Anterior cingulate cortex (tissue), 58 donors: Measurements from ENCODE around the gene ING1.
"Not testable (repeated sequence)": the region's sequence is repeated elsewhere in the genome, so short reads cannot be mapped to it uniquely, and the experiment has no call there.

Experiments
- DNase-seq, 58 donors: peaks; one replicate each; lab custom pipeline; 2025; lab: John Stamatoyannopoulos, UW

The ING1 gene

GRCh38 chr13:110713981-110714796, 689 bp downstream of the ING1 start:
- DNase-seq, result peak in 51 of 58 donors; percentile 12 to 79 (median 54)

GRCh38 chr13:110714797-110715394, 1.4 kb downstream of the ING1 start:
- DNase-seq, result peak in 50 of 58 donors; percentile 25 to 81 (median 62)

DNA sequence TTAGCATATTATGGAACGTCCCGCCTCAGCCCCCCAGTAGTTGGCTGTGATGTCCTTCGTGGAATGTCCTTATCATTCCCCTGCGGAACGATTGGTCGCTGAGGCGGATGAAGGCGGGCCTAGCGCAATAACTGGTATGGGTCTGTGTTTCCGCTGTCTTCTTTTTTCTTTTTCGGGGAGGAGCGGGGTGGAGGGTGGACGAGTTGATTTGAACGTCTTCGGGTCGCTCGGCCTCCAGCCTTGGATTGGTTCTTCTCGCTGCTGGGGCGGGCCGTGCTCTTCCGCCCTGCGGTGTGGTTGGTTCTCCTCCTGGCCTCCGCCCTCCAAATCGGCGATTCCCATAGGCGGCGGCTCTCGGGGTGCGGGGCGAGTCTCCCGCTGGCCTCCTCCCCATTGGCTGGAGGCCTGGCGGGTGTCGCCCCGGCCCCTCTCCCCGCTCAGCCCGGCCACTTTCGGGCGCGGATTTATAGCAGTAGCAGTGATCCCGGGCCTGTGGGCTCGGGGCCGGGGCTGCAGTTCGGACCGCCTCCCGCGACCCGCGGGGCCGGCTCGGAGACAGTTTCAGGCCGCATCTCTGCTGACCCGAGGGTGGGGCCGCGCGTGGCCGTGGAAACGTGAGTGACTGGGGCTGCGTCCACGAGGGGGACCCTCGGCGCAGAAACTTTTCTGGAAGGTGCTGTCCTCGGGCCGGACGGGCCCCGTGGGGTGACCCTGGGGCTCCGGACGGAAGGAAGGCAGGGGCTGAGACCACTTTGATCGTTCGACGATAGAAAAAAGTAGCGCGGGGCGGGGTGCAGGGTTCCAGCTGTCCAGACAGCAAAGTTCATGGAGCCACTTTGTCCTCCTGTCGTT, 2.1 kb downstream of the ING1 start:
- peak; percentile 77 to 100 (median 99) for DNase-seq

GRCh38 chr13:110716247-110716515, 2.7 kb downstream of the ING1 start:
- peak in 2 of 58 donors; percentile 11 to 39 for DNase-seq

GRCh38 chr13:110719036-110719710, 5.7 kb downstream of the ING1 start:
- DNase-seq, result no peak

- no peak for DNase-seq
Observed at GRCh38 chr13:110722971-110723370, 9.5 kb downstream of the ING1 start.

- DNase-seq, result no peak
Observed at GRCh38 chr13:110723598-110723997, 10.1 kb downstream of the ING1 start.

GRCh38 chr13:110726153-110726552, 12.7 kb downstream of the ING1 start:
- DNase-seq, result not testable (repeated sequence)

GRCh38 chr13:110726726-110727125, 13.2 kb downstream of the ING1 start:
- DNase-seq, result no peak

GRCh38 chr13:110731072-110731471, 17.6 kb downstream of the ING1 start:
- no peak for DNase-seq

GRCh38 chr13:110734561-110734960, 21.1 kb downstream of the ING1 start:
- DNase-seq, result no peak

GRCh38 chr13:110737555-110737954, 24.1 kb downstream of the ING1 start:
- DNase-seq, result no peak

DNA sequence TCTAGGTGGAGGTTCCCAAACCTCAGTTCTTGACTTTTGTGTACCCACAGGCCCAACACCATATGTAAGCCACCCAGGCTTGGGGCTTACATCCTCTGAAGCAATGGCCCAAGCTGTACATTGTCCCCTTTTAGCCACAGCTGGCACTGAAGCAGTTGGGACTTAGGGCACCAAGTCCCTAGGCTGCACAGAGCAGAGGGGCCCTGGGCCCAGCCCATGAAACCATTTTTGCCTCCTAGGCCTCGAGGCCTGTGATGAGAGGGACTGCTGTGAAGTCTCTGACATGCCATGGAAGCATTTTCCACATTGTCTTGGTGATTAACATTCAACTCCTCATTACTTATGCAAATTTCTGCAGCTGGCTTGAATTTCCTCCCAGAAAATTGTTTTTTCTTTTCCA, 30.2 kb downstream of the ING1 start:
- DNase-seq, result no peak

GRCh38 chr13:110746438-110746837, 32.9 kb downstream of the ING1 start:
- DNase-seq, result no peak

DNA sequence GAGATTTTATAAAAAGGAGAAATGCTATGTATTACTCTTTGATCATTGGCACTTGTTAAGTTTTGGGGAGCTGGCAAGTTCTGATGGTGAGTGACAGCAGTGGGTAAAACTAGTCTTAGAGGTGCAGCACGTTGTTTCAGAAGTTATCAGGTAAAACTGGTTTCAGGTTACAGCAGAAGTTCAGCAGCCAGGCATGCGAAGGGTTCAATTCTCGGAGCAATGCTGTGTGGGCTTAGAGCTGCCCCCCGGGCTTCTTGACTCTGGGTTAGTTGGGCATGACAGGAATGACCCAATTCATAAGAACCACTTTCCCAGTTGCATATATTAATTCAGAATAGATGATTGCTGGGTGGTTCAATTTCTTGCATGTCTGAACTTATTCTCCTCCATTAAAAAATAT, 34.8 kb downstream of the ING1 start:
- DNase-seq, result no peak

DNA sequence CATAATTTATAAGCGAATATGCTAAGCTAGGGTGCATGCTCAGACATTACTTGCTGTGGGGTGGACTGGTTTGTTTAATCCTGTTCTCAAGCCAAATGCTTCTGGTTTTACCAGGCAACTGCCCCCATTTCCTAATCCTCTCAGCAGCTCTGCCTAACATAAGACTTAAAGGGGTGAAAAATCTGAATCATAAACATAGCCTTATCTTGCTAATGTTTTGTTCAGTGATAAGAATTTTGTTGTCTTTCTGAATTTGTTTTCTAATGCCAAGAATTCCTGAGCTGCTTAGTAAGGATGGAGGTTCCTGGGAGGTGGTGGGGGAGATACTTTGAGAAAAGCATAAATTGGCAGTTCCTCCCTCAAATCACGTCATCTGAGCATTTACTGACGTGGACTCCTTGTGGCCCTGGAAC, 42.7 kb downstream of the ING1 start:
- no peak for DNase-seq

DNA sequence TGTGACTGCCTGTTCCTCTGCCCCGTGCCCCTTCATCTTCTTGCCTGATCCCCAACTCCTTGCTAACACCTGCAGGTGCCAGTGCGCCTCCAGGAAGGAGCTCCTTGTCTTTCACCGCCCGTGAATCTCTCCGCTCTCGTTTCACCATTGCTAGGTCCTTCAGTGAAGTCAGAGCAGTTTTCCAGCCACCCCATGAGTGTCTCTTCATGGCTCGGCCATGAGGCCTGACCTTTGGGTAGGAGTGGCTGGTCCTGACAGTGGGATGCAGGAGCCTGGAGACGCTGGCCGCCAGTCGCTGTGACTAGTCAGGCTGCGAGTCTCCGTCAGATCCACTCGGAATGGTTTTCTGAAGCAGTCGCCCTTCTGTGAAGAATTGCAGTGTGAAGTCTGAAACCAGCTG, 43.8 kb downstream of the ING1 start:
- DNase-seq, result no peak

GRCh38 chr13:110758195-110758805, 44.8 kb downstream of the ING1 start:
- DNase-seq, result no peak

DNA sequence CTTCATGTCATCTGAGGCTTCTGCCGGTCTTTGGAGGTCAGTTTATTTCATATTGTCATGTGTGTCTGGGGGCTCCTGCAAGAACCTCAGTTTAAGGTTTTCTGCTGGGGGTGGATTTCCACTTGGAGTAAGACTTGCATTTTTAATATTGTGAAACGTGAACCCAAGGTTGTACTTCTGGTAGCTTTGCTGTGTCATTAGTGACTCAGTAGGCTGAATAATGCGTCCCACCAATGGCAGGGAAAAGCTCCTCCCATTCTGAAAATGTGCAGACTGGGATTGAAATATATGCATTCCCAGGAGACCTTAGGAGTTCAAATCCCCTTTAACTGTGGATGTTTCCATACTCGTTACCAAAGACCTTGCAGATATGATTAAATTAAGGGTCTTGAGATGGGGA, 46.2 kb downstream of the ING1 start:
- no peak for DNase-seq

DNA sequence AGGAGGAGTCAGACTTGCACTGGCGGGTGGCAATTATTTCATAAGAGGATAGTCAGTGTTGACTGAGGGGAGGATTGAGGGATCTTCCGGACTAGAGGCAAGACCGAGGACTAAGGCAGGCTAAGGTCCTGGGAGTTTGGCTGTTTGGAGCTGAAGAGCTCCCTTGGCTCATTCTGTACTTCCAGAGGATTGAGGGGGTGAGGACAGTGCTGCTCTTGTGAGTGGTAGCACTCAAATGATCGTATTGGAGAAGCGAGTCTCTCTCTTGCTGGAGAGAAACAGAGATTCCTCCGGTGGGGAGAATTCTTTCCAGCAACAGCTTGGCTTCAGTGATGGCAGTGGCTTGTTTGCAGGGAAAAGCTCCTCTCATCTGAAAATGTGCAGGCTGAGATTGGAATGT, 47.1 kb downstream of the ING1 start:
- DNase-seq, result no peak
